ENCODE data around the gene PXMP2.
"Not testable (repeated sequence)": the region's sequence is repeated elsewhere in the genome, so short reads cannot be mapped to it uniquely, and the experiment has no call there.

Gene PXMP2

DNA sequence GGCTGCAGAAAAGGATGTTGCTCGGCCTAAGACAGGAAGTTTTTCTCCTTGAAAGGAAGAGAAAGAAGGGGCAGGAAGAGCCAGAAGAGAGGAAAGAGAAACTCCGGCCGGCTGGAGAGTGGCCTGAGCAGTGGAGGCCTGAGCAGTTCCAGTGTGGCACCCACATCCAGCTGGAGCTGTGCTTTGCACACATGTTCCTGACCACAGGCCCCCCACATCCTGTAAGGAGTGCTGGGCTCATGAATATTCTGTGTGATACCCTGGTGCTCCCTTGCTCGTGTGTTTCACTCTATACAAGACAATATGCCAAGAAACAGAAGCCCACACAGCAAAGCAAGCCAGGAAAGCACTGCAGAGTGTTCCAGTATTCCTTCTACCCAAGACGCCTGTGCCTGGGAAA, 27.3 kb upstream of the PXMP2 start:
- DNase-seq (ENCODE audit: low read depth), result no peak

DNA sequence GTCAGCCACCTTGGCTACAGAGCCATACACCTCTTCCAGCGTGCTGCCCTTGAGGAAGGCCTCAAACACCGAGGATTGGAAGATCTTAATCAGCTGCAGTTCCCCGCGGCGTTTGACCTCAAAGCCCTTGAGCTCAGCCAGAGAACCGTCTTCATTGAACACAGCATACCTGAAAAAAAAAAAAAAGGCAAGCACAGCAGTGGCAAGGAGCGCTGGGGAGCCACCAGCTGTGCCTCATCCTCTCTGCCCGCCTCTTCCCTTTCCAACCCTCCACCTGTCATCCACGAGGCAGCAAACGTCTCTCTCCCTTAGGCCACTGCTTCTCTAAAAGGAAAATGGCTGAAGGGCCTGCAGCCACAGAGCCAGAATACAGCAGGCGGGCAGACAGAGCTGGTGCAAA, 26.4 kb upstream of the PXMP2 start:
- no peak for DNase-seq (ENCODE audit: low read depth)

- DNase-seq (ENCODE audit: low read depth), result no peak
These were observed 25.4 kb upstream of the PXMP2 start for GRCh38 chr12:132661972-132662371.

DNA sequence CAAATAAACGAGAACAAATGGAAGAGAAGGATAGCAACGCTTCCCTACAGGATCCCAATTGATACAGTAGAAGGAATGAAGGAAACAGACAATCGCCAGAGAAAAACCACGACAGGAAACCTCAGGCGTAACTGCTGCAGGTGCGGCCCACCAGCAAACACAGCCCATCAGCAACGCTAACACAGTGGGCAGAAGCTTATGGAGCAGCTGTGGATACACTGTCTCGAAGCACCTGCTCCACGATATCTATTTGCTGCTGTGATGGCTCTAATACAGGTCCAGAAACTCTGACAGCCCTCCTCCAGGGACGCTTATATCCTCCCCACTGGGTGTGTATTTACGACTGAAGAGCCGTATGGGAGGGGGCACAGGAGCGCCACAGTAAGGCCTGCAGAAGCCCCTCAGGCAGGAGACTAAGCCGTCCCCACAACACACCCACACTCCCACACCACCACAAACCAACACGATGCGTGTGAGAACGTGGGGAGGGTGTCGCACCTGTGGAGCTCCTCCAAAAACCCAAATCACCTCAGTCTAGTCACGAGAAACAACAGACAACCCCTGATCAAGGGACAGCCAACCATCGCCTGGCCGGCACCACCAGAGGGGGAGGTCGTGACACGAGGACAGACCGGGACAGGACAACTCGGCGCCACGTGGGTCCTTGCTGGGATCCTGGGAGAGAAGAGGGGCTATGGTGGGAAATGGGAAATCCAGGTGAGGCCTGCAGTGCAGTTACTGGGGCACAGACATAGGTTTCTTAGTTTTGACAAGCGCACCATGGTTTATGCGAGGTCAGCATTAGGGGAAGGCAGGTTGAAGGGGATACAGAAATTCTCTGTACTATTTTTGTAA, 24.3 kb upstream of the PXMP2 start:
- DNase-seq (ENCODE audit: low read depth), result no peak

DNA sequence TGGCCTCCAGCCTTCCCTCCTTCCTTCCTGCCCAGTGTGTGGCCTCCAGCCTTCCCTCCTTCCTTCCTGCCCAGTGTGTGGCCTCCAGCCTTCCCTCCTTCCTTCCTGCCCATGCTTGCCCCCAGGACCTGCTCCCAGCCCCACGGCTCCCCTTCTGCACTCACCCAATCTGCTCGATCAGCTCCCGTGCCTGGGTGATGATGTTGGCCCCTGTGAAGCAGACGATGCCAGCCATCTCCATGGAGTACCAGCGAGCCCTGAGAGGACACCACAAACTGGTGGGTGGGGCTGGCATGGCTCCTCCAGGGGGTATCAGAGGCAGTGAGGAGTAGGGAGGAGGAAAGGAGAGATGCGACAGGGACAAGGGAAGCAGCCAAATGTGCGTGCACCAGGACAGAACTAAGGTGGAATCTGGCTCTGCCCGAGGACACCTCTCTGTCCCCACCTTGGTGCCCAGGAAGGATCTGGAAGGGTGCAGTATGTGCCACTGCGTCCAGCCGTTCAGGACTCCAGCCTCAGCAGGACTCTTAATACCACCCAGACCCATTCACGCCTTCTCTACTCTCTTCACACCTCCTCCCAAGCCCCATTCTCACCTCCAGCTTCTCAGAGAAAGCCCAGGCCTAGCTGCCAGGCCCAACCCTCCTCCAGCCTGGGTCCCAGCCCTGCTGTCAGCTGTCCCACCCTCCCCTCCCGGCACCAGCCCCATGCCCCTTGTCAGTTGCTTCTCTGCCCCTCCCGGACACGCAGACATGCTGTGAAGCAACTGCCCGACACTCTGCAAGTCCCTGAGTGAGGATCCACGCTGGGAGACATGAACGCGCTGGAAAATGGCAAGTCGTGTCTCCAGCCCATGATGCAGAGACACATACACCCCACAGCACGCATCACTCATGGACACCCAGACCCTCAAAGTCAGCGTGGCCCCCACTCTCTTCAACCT, 22.9 kb upstream of the PXMP2 start:
- no peak for DNase-seq (ENCODE audit: low read depth)

- no peak for DNase-seq (ENCODE audit: low read depth)
These were observed 22.3 kb upstream of the PXMP2 start for GRCh38 chr12:132665149-132665491.

DNA sequence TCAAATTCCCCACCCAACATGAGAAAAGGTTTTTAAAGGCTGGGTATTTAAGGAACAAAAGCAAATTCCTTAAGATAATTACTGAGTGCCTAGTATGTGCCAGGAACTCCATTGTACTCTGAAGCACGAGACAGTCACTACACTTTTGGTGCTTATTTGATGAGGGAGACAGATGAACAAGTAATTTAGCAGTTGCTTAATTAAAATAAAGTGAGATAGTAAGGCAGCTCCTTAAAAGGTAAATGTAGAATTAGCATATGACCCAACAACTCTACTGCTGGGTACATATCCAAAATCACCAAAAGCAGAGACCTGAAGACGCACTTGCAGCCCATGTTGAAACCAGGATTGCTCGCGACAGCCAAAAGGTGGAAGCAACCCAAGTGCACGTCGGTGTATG, 21.6 kb upstream of the PXMP2 start:
- DNase-seq (ENCODE audit: low read depth), result no peak

DNA sequence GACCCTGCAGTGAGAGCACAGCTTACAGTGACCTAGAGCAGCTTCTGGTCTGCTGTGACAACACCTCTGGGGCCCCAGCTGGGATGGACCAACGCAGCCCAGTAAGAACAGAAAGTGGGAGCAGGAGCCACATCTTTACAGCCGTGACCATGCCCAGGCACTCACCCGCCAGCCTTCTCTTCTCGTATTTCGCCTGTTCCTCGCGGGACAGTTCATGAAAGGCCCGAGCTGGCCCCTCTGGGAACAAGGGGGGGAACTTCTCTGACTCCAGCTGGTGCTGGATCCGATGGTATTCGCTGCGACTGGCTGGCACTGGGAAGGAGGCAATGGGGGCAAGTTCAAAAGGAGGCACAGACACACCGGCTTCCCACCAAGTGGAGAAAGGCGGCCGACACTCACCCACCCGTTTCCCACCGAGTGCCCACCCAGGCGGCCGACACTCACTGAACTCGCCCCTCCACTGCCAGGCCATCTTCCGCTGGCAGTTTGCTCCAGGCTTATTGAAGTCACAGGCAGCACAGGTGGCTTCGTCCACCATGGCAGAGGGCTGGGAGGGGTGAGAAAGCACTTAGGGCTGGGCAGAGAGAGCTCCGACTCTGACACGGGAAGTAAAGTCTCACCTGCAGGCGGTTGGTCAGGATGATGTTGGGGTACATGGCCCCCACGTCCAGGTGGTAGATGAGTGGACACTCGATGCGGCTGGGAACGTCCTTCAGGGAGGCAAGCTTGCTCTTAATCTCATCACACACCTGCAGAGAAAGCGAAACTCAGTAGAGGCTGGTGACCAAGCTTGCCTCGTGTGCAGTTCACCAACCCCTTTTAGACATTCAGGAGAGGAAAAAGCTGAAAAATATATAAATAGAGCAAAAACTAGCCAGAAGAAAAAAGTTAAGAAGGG, 18.9 kb upstream of the PXMP2 start:
- no peak for DNase-seq (ENCODE audit: low read depth)

- no peak for DNase-seq (ENCODE audit: low read depth)
These were observed 18.1 kb upstream of the PXMP2 start for GRCh38 chr12:132669166-132669879.

- no peak for DNase-seq (ENCODE audit: low read depth)
These were observed 15.3 kb upstream of the PXMP2 start for GRCh38 chr12:132672116-132672515.

DNA sequence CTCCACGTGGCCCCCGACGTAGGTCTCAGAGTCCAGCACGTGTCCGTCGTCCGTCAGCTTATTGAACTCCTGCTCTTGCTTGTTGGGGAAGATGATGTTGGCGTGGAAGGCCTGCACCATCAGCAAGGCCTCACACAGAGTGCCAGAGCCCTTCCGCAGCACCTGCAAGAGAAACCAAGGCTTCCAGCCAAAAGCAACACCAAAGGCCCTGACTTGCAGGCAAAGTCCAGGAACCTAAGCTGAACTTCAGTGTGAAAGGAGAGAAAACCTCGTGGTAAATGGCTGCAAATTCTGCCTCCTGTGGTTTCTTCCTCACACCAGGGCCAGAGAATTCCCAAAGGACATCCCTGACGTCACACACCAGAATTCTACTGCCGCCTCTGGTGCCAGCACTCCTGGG, 14.7 kb upstream of the PXMP2 start:
- DNase-seq (ENCODE audit: low read depth), result no peak

DNA sequence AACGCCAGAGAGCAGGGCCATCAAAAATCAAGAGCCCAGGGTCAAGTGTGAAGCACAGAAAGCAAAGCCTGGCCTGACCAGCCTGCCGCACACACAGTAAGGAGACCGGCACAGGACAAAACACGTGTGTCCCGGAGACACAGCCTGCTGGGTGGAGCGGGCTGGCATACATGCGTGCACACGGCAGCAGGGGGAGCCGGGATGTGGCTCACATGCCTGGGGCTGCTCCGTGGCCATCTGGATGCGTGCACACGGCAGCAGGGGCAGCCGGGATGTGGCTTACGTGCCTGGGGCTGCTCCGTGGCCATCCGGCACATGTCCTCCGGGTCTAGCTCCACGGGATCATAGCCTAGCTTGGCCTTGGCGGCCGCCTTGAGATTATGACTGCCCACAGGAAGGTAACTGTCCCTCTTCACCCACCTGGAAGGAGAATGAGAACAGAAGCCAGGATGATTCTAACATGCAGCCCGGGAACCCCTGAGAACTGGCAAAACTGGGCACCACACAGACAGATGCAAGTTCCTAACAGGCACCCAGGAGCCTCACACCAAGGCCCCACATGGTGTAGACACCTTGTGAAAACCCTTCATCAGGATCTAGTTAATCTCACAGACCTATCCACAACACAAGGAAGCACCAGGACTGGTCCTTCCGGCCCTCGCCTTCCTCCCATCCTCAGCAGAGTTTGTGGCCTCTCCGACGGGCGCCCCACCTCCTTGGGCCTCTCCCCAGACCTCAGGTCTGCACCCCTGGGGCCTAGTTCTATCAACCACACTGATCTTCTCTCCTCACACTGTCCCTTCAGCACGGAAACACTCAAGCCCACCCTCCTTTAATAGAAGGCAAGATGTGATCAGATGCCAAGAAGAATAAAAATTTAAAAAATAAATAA, 13.9 kb upstream of the PXMP2 start:
- no peak for DNase-seq (ENCODE audit: low read depth)

- no peak for DNase-seq (ENCODE audit: low read depth)
These were observed 12.8 kb upstream of the PXMP2 start for GRCh38 chr12:132674561-132674960.

- no peak for DNase-seq (ENCODE audit: low read depth)
These were observed 11.5 kb upstream of the PXMP2 start for GRCh38 chr12:132675757-132676432.

DNA sequence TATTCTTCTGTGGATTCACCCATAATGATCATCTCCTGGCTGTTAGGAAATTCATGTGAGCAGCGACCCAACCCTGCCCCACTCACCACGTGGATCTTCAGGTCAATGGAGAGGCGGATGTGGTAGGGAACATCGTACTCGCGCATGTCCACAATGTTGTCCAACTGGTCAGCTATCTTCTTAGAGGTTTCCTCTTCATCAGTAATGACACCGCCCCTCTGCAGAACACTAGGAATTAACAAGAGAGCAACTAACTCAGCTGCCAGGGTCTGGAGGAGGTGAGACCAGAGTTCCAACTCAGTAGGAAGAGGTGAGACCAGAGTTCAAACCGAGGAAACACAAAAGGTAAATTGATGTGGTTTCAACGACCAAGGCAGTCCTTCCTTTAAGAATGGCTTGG, 9.9 kb upstream of the PXMP2 start:
- no peak for DNase-seq (ENCODE audit: low read depth)

DNA sequence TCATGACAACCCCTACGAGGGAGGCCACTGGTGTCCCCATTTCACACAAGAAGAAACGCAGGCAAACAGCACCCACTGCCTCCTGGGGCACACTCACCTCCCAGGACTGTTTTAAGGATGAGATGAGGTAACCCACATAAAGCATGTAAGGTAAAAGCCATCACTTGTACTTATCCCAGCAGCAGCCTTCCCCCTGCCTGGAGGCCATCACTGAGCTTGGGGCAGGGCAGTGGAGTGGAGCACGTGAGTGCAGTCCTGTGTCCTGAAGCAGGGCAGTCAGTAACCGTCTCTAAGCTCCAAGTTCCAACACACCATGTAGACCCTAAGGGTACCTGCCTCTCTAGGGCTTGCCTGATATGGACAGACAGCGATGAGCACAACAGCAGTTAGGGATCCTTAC, 2.0 kb upstream of the PXMP2 start:
- no peak for DNase-seq (ENCODE audit: low read depth)

DNA sequence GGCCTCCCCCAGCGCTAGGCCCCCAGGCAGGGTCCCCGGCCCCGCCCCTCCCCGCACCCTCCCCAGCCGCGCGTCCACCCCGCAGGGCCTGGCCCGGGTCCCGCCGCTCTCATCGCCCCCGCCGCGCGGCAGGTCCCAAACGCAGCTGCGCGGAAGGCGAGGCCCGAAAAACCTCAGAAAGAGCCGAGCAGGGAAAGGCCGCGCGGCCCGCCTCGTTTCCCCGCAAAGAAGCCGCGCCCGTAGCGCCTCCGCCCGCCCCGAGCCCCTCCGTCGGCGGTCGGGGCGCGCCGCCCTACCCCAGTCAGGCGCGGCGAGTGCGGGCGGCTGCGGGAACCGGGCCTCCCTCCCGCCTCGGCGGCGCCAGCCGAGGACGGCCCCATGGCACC, 569 bp upstream of the PXMP2 start:
- DNase-seq (ENCODE audit: low read depth), result no peak

DNA sequence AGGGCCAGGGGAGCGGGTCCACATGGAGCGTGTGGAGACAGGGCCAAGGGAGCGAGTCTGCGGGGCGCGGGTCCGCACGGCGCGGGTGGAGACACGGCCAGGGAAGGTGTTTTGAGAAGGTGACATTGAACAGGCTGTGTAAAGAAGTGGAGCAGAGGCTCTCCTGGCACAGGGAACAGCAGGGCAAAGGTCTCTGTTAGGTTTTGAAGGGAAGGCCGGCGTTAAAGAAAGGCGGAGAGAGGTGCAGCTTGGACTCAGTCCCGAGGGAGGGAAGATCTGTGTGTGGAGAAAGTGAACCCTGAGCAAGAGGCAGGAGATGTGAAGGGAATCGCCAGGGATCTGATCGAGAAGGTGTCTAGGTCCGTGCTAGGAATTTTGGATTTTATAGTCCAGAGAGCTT, 1.8 kb downstream of the PXMP2 start:
- DNase-seq (ENCODE audit: low read depth), result no peak

- DNase-seq (ENCODE audit: low read depth), result no peak
These were observed 2.7 kb downstream of the PXMP2 start for GRCh38 chr12:132690112-132690511.

GRCh38 chr12:132692030-132692429, 4.6 kb downstream of the PXMP2 start:
- not testable (repeated sequence) for DNase-seq (ENCODE audit: low read depth)
